Smooth muscle cell (in vitro differentiated cells): ENCODE measurements around the gene SMIM7. TPM values are rescaled to one million over a fixed set of nuclear protein-coding genes. Genes with fewer than 3 reads are reported as not detected.
"Not testable (repeated sequence)": the region's sequence is repeated elsewhere in the genome, so short reads cannot be mapped to it uniquely, and the experiment has no call there.

ENCODE experiments used
- DNase-seq: peaks from one replicate; lab custom pipeline; 2025; ENCODE audit not compliant: unreplicated experiment; lab: John Stamatoyannopoulos, UW
- H2AFZ ChIP-seq: fragments of 200-600 bp; sonication (generic); 2 replicates; pipeline ENCODE4 v1.6.0; 2016; ENCODE audit warnings: antibody characterized with exemption, low read depth, mild to moderate bottlenecking
- H3F3A ChIP-seq: fragments of 200-600 bp; sonication (generic); 2 replicates; pipeline ENCODE4 v1.6.0; 2017; ENCODE audit warnings: antibody characterized with exemption, low read depth
- H3K27ac ChIP-seq: fragments of 200-600 bp; sonication (generic); 2 replicates; pipeline ENCODE4 v1.5.1; 2016; ENCODE audit warnings: low read depth, mild to moderate bottlenecking
- H3K27me3 ChIP-seq: fragments of 200-600 bp; sonication (generic); 2 replicates; pipeline ENCODE4 v1.6.1; 2016; ENCODE audit warnings: low read depth, mild to moderate bottlenecking
- H3K36me3 ChIP-seq: fragments of 200-600 bp; sonication (generic); 2 replicates; pipeline ENCODE4 v1.5.1; 2016; ENCODE audit warnings: low read depth
- H3K4me1 ChIP-seq: fragments of 200-600 bp; sonication (generic); 2 replicates; pipeline ENCODE4 v1.5.1; 2016; ENCODE audit warnings: low read depth
- H3K4me2 ChIP-seq: fragments of 200-600 bp; sonication (generic); 2 replicates; pipeline ENCODE4 v1.6.0; 2016; ENCODE audit warnings: mild to moderate bottlenecking
- H3K4me3 ChIP-seq: fragments of 200-600 bp; sonication (generic); 2 replicates; pipeline ENCODE4 v1.5.1; 2016; ENCODE audit warnings: mild to moderate bottlenecking
- H3K79me2 ChIP-seq: fragments of 200-600 bp; sonication (generic); 2 replicates; pipeline ENCODE4 v1.6.0; 2016; ENCODE audit warnings: low read depth, mild to moderate bottlenecking
- H3K9ac ChIP-seq: fragments of 200-600 bp; sonication (generic); 2 replicates; pipeline ENCODE4 v1.6.0; 2016; ENCODE audit warnings: low read depth
- H3K9me3 ChIP-seq: fragments of 200-600 bp; sonication (generic); replicated peaks from 2 replicates; pipeline ENCODE4 v1.5.1; 2016; ENCODE audit warnings: low read depth
- H4K20me1 ChIP-seq: fragments of 200-600 bp; sonication (generic); 2 replicates; pipeline ENCODE4 v1.6.0; 2016; ENCODE audit warnings: low read depth
- WGBS: methylation state at CpG from one replicate; pipeline ENCODE4 v1.1.7; 2016; ENCODE audit warnings: low lambda C conversion rate; 5-methylcytosine and 5-hydroxymethylcytosine counted together
- polyA plus RNA-seq: library from polyadenylated mRNA; unstranded; fragments of >200 nt; fragmentation: Nextera tagmentation; extraction: Ambion mirVana; gene quantifications from 2 replicates; pipeline ENCODE4 v1.2.1, GENCODE V29; 2016
- total RNA-seq: library from RNA; depleted of rRNA; stranded (reverse); fragments of >200 nt; gene quantifications from 2 replicates; pipeline ENCODE4 v1.2.3, GENCODE V29; 2014
- TF ChIP-seq, protein P1 (sequence below): fragments of 200-600 bp; sonication (generic); IDR thresholded peaks from 2 replicates; pipeline ENCODE4 v1.5.1; 2017; ENCODE audit warnings: borderline replicate concordance, mild to moderate bottlenecking, antibody characterized with exemption; ENCODE audit not compliant: insufficient read depth, poor library complexity, severe bottlenecking

Gene SMIM7
- total and polyA plus RNA-seq, 2 experiments from 2014 or later: 64.4 to 109 TPM

DNA sequence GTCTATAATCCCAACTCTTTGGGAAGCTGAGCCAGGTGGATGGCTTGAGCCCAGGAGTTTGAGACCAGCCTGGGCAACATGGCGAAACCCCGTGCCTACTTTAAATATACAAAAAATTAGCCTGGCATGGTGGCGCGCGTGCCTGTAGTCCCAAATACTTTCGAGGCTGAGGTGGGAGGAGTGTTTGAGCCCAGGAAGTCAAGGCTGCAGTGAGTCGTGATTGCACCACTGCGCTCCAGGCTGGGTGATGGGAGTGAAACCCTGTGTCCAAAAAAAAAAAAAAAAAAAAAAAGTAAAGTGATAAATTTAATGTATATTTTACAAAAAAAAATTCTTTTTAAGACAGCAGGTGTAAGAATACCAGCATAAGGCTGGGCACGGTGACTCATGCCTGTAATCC, 18.6 kb upstream of the SMIM7 start:
- H3K27me3 ChIP-seq: no peaks in the 10 kb centered on the region
- TF ChIP-seq, protein P1, sequence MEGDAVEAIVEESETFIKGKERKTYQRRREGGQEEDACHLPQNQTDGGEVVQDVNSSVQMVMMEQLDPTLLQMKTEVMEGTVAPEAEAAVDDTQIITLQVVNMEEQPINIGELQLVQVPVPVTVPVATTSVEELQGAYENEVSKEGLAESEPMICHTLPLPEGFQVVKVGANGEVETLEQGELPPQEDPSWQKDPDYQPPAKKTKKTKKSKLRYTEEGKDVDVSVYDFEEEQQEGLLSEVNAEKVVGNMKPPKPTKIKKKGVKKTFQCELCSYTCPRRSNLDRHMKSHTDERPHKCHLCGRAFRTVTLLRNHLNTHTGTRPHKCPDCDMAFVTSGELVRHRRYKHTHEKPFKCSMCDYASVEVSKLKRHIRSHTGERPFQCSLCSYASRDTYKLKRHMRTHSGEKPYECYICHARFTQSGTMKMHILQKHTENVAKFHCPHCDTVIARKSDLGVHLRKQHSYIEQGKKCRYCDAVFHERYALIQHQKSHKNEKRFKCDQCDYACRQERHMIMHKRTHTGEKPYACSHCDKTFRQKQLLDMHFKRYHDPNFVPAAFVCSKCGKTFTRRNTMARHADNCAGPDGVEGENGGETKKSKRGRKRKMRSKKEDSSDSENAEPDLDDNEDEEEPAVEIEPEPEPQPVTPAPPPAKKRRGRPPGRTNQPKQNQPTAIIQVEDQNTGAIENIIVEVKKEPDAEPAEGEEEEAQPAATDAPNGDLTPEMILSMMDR: no peak
- H3K9me3 ChIP-seq: no peaks in the 10 kb centered on the region
- H3K4me3 ChIP-seq: no peak overlapping the region
- H3K27ac ChIP-seq: no peak overlapping the region
- no peaks in the 10 kb centered on the region for H3K79me2 ChIP-seq
- no peak overlapping the region for H3K4me2 ChIP-seq
- no peak overlapping the region for H3K9ac ChIP-seq
- DNase-seq: no peak
- H3K36me3 ChIP-seq: no peaks in the 10 kb centered on the region
- no peaks in the 10 kb centered on the region for H3K4me1 ChIP-seq
- no peaks in the 10 kb centered on the region for H4K20me1 ChIP-seq
- no peaks in the 10 kb centered on the region for H3F3A ChIP-seq
- H2AFZ ChIP-seq: no peak overlapping the region
- WGBS: 96% methylated on average over 9 of the region's 9 CpGs

DNA sequence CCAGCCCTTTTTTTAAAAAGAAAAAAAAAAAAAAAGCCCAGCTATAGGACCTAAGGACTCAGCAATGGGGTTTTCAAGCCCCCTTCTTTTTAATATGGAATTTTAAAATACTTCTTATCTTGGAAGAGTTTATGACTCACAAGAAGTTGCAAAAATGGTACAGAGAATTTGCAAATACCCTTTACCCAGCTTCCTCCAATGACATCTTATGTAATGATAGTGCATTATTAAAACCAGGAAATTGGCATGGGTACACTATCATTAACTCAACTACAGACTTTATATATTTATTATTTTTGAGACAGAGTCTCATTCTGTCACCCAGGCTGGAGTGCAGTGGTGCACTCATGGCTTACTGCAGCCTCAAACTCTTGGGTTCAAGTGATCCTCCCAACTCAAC, 17.1 kb upstream of the SMIM7 start:
- Histone ChIP-seq H3K79me2 (no peaks in the 10 kb centered on the region), H3K27me3 (no peaks in the 10 kb centered on the region), H3K4me1 (no peaks in the 10 kb centered on the region), H2AFZ (no peak overlapping the region), H4K20me1 (no peaks in the 10 kb centered on the region), H3K9ac (no peak overlapping the region), H3K4me3 (no peak overlapping the region), H3K27ac (no peak overlapping the region), H3K36me3 (no peaks in the 10 kb centered on the region), H3K9me3 (no peaks in the 10 kb centered on the region), H3F3A (no peaks in the 10 kb centered on the region), H3K4me2 (no peak overlapping the region)
- no peak for DNase-seq
- TF ChIP-seq, protein P1: no peak

DNA sequence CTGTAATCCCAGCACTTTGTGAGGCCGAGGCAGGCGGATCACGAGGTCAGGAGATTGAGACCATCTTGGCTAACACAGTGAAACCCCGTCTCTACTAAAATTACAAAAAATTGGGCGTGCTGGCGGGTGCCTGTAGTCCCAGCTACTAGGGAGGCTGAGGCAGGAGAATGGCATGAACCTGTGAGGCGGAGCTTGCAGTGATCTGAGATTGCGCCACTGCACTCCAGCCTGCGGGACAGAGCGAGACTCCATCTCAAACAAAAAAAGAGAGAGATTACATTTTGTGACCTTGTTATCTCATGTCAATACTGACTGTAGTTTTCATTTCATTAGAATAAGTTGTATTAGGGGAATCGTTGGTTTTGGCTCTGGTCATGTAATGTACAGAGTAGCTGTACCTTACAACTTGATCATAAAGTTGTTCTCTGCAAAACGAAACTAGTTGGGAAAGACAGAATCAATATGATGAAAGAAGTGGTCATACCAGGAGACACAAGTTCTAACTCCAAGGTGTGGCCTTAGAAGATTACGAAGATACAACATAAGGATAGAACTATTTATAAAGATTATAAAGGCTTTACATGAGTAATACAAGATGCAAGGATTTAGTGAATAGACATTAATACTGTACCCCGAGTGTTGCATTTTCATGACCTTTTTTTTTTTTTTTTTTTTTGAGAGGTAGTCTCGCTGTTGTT, 16.3 kb upstream of the SMIM7 start:
- Histone ChIP-seq H2AFZ (no peak overlapping the region), H3K79me2 (no peaks in the 10 kb centered on the region), H3K27me3 (no peaks in the 10 kb centered on the region), H3K4me3 (no peak overlapping the region), H3K4me1 (no peaks in the 10 kb centered on the region), H3K36me3 (no peaks in the 10 kb centered on the region), H3K9me3 (no peaks in the 10 kb centered on the region), H3K9ac (no peak overlapping the region), H3K27ac (no peak overlapping the region), H4K20me1 (no peaks in the 10 kb centered on the region), H3K4me2 (no peak overlapping the region), H3F3A (no peaks in the 10 kb centered on the region)
- no peak for DNase-seq
- TF ChIP-seq, protein P1: no peak
- 93% methylated on average over 15 of the region's 15 CpGs for WGBS

DNA sequence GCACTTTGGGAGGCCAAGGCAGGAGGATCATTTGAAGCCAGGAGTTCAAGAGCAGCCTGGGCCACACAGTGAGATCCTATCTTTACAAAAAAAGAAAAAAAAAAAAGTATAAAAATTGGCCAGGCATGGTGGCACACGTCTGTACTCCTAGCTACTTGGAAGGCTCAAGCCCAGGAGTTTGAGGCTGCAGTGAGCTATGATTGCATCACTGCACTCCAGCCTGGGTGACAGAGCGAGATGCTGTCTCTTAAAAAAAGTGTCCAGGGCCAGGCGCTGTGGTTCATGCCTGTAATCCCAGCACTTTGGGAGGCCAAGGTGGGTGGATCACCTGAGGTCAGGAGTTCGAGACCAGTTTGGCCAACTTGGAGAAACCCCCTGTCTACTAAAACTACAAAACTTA, 13.9 kb upstream of the SMIM7 start:
- not testable (repeated sequence) for H3K4me1 ChIP-seq, DNase-seq, H4K20me1 ChIP-seq, H3K9ac ChIP-seq, H3K9me3 ChIP-seq, H3K79me2 ChIP-seq, H3F3A ChIP-seq, H3K4me3 ChIP-seq, H3K4me2 ChIP-seq, H3K36me3 ChIP-seq, H2AFZ ChIP-seq, H3K27me3 ChIP-seq, H3K27ac ChIP-seq
- 94% methylated on average over 4 of the region's 4 CpGs for WGBS
